Jurkat, Clone E6-1 (cell line): ENCODE measurements around the gene LGI1. TPM values are rescaled to one million over a fixed set of nuclear protein-coding genes. Genes with fewer than 3 reads are reported as not detected.
A peak's percentile ranks its signal among the peaks of the same experiment; 100 is the strongest.

ENCODE experiments used
- DNase-seq: peaks from one replicate; pipeline ENCODE4 v3.0.0-alpha.2; 2011; ENCODE audit warnings: low read depth, low spot score
- H3K4me3 ChIP-seq: 2 replicates; pipeline ENCODE4 v1.5.1; 2011; ENCODE audit warnings: mild to moderate bottlenecking, low read length, control low read depth, moderate library complexity
- polyA plus RNA-seq: library from polyadenylated mRNA; unstranded; fragments of >200 nt; gene quantifications from one replicate; pipeline ENCODE4 v1.2.1, GENCODE V29; 2012; ENCODE audit warnings: missing spikeins; ENCODE audit not compliant: insufficient read length, insufficient read depth

The LGI1 gene
- polyA plus RNA-seq, result not detected

DNA sequence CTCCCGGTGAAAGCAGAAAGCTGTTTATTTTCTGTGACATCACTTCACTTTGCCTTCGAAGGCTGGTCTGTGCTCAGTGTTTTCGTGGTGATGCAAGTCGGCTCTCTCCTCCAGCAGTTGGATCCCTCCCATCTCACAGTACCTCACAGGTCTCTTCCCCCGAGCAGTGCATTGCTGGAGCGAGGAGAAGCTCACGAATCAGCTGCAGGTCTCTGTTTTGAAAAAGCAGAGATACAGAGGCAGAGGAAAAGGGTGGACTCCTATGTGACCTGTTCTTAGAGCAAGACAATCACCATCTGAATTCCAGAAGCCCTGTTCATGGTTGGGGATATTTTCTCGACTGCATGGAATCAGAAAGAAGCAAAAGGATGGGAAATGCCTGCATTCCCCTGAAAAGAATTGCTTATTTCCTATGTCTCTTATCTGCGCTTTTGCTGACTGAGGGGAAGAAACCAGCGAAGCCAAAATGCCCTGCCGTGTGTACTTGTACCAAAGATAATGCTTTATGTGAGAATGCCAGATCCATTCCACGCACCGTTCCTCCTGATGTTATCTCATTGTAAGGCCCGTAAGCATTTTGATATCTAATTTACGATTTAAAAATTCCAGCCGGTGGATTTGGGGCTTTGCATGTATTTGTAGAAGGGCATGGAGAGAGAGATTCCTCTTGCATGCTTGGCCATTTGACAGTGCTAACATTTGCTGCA lies at the start of gene LGI1:
Gene LGI1, plus strand, starts transcription at position 136 of the 707 bp plus-strand sequence. Its CDS starts 209 bp downstream, at position 345.
- DNase-seq, result no peak
- H3K4me3 ChIP-seq, result no peak within 1 kb of the TSS

DNA sequence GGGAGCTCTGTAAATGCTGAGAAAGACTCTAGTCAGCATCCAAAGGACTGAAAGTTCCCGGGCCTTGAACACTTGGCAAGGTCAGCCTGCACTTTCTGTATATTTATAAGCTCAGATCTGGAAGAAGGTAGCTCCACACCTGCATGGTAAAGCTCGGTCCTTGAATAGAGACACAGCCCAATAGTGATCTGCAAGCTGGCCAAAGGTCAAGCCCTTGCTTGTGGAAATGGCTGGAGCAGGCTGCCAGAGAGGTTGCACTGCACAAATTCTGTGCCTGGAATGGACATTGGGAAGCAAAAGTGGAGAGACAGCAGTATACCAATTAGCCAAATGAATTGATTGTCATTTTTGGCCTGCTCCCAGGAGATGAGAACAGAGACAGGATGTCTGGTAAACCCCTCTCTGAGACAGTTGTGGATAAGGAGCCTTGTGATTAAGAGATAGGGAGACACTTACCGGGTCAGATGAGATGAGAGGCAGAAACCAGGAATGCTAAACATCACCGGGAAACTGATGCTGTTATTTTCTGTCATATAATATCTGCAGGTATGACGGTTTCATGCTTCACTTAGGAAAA lies 47.3 kb upstream of the LGI1 start:
- no peak for DNase-seq
- no peak overlapping the region for H3K4me3 ChIP-seq

DNA sequence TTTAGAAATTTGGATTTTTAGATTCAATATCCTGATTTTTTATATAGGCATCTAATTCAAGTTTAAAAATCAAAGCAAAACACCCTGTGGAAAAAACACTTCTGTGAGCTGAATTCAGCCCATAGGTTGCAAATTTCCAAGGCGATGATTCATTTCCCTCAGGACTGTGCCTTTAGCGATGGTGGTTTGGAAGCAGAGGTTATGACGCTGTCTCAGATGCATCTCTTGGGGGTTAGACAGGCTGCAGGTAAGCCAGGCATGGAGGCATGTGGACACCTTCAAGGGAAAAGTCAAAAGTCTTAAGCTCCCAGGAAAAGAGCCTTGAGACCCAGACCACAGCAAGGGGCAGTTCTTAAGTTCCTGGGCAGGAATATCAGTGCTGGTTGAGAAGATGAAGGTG lies 45.8 kb upstream of the LGI1 start:
- H3K4me3 ChIP-seq, result no peak overlapping the region
- no peak for DNase-seq

GRCh38 chr10:93712593-93712992 lies 45.1 kb upstream of the LGI1 start:
- DNase-seq, result no peak
- H3K4me3 ChIP-seq, result no peak overlapping the region

DNA sequence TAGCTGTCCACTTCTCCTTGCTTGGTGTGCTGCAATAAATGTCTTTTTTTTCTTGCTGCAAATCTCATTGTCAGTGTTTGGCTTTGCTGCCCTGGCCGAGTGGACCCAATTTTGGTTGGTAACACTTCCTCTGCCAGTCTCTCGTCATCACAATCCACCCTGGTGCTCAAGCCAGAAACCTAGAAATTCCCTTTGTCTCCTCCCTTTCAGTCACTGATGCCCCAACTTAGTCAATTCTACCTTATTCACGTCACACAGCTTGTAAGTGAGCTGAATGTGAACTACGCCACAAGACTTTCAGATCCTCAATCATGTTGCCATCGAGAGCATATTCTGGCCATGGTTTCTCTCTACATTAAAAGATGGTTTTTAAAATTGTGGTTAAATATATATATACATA lies 42.4 kb upstream of the LGI1 start:
- DNase-seq, result no peak
- no peak overlapping the region for H3K4me3 ChIP-seq

DNA sequence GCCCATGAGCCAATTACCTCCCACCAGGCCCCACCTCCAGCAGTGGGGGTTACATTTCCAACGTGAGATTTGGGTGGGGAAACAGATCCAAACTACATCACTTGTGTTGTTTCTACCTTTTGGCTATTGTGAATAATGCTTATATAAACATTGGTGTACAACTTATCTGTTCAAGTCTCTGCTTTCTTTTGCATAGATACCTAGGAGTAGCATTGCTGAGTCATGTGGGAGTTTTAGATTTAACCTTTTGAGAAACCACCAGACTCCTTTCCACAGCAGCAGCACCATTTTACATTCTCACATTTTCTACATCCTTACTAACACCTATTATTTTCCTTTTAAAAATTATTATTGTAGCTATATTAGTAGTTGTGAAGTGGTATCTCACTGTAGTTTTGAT lies 41.0 kb upstream of the LGI1 start:
- H3K4me3 ChIP-seq, result no peak overlapping the region
- no peak for DNase-seq

- no peak overlapping the region for H3K4me3 ChIP-seq
- no peak for DNase-seq
These were observed 38.6 kb upstream of the LGI1 start for GRCh38 chr10:93718937-93719725.

GRCh38 chr10:93719901-93720300 lies 37.8 kb upstream of the LGI1 start:
- no peak for DNase-seq

GRCh38 chr10:93722550-93722949 lies 35.2 kb upstream of the LGI1 start:
- no peak for DNase-seq

More at GRCh38 chr10:93719901-93720300, 37.8 kb upstream of the LGI1 start:
- H3K4me3 ChIP-seq, result no peak overlapping the region

GRCh38 chr10:93723153-93723552 lies 34.6 kb upstream of the LGI1 start:
- H3K4me3 ChIP-seq, result no peak overlapping the region
- no peak for DNase-seq

More at GRCh38 chr10:93722550-93722949, 35.2 kb upstream of the LGI1 start:
- H3K4me3 ChIP-seq, result no peak overlapping the region

GRCh38 chr10:93726024-93726423 lies 31.7 kb upstream of the LGI1 start:
- no peak overlapping the region for H3K4me3 ChIP-seq
- DNase-seq, result no peak

- DNase-seq, result no peak
- no peak overlapping the region for H3K4me3 ChIP-seq
These were observed 16.4 kb upstream of the LGI1 start for GRCh38 chr10:93741367-93741766.

GRCh38 chr10:93742633-93743349 lies 14.9 kb upstream of the LGI1 start:
- no peak overlapping the region for H3K4me3 ChIP-seq

DNA sequence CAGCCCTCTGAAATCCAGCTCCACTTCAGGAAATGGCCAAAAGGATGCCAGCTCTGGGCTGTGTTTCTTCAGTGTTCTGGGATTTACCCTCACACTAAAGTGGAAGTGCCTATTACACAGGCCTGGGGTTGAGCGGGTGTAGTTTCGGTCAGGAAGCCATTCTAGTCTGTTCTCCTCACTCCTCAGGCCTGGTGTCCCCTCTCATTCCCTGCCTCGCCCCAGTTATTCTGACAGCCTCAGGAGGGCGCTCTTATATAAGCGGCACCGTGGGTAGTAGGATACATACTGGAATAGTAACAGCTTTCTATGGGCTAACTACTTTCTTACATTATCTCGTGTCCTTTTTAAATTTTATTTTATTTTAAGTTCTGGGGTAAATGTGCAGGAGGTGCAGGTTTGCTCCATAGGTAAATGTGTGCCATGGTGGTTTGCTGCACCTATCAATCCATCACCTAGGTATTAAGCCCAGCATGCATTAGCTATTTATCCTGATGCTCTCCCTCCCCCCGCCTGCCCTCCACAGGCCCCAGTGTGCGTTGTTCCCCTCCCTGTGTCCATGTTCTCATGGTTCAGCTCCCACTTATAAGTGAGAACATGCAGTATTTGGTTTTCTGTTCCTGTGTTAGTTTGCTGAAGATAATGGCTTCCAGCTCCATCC lies 12.2 kb upstream of the LGI1 start:
- no peak overlapping the region for H3K4me3 ChIP-seq
- DNase-seq, result no peak

More at GRCh38 chr10:93742633-93743349, 14.9 kb upstream of the LGI1 start:
- DNase-seq, result no peak

DNA sequence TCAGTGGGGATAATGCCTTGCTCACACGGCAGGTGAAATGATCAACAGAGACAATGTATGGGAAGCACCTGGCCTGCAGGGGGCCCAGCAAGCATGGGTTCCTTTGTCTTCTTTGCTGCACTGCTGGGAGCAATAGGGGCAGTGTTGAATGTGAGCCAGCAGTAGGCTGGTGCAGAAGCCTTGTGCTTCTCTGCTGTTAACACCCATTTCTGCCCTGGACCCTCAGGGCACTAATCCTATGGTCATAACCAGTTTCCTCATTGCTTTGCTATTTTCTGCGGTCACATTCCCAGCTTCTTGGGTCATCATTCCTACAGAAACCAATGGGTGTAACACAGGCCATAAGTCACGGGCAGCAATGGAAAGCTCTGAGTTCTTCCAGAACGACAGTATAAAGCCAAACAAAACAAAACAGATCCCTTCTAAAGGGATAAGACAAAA lies 10.9 kb upstream of the LGI1 start:
- peak; percentile 12 for DNase-seq
- no peak overlapping the region for H3K4me3 ChIP-seq

- no peak for DNase-seq
- H3K4me3 ChIP-seq, result no peak overlapping the region
These were observed 8.4 kb upstream of the LGI1 start for GRCh38 chr10:93749218-93749799.

GRCh38 chr10:93751124-93751523 lies 6.6 kb upstream of the LGI1 start:
- DNase-seq, result no peak
- H3K4me3 ChIP-seq, result no peak overlapping the region

DNA sequence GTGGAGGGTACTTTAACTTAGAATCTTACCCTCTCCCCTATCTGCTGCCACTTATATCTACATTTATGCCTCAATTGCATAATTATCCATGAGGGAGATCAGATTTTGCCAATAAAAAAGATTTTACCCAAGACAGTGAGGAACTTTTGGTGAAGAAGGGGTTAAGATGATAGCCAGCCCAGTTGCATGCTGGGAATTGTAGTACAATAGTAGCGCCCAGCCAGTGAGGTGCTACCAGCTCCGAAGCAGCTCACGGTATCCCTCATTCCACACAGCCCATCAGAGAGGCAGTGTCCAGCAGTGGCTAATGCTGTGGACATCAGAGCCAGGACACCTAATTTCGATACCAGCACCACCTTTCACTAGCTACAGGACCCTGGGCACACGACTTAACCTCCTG lies 5.9 kb upstream of the LGI1 start:
- DNase-seq, result peak; percentile 15
- peak overlapping the region; percentile 34 for H3K4me3 ChIP-seq

GRCh38 chr10:93752761-93753160 lies 5.0 kb upstream of the LGI1 start:
- no peak overlapping the region for H3K4me3 ChIP-seq
- DNase-seq, result no peak
